DND-41 (cell line): ENCODE measurements around the gene B4GALT5.

Source experiments
- CTCF ChIP-seq: IDR thresholded peaks from 2 replicates; pipeline ENCODE4 v1.5.1; 2012; ENCODE audit warnings: borderline replicate concordance, low read length, moderate library complexity, mild to moderate bottlenecking; ENCODE audit not compliant: poor library complexity, severe bottlenecking; ENCODE audit errors: extremely low read depth
- EZH2 ChIP-seq: IDR thresholded peaks from 3 replicates; pipeline ENCODE4 v1.6.1; 2012; ENCODE audit warnings: borderline replicate concordance, low read depth, mild to moderate bottlenecking, moderate library complexity, low read length, inconsistent platforms; ENCODE audit not compliant: severe bottlenecking

- TF ChIP-seq CTCF (no peak), EZH2 (no peak)
Measured at GRCh38 chr20:49706630-49707091, 7.0 kb downstream of the B4GALT5 start.
